HG02852 (cell line): ENCODE measurements around the gene ADGRL3.
"Not testable (repeated sequence)": the region's sequence is repeated elsewhere in the genome, so short reads cannot be mapped to it uniquely, and the experiment has no call there.

Experiments used
- ATAC-seq: cut with Tn5 transposase; IDR thresholded peaks from one replicate; pipeline ENCODE4 v1.9.1; 2021; ENCODE audit warnings: mild to moderate bottlenecking, moderate library complexity; ENCODE audit not compliant: unreplicated experiment

Gene ADGRL3

GRCh38 chr4:61336488-61336887 lies 136.4 kb downstream of the ADGRL3 start:
- ATAC-seq: no peak

- no peak for ATAC-seq
These were observed 136.8 kb downstream of the ADGRL3 start for GRCh38 chr4:61336916-61337315.

- ATAC-seq: no peak
These were observed 141.9 kb downstream of the ADGRL3 start for GRCh38 chr4:61342061-61342460.

- no peak for ATAC-seq
These were observed 150.8 kb downstream of the ADGRL3 start for GRCh38 chr4:61350932-61351331.

DNA sequence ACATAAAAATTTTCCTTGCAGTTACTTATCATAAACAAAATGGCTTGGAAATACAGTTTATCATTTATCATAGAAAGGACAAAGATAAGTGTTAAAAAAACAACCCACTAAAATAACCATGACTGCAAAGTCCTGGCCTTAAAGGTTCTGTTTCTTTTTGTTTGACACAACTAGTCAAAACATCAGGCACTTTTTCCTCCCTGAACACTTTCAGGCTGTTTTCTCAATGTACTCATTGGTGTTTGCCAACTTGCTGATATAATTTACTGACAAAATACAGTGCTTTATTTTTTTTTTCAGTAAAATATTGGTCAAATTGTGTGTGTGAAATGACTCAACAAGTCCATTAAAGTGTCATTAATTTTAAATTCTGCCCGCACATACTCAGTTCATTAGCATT lies 156.6 kb downstream of the ADGRL3 start:
- ATAC-seq: no peak

GRCh38 chr4:61359301-61359700 lies 159.2 kb downstream of the ADGRL3 start:
- no peak for ATAC-seq

- ATAC-seq: not testable (repeated sequence)
These were observed 172.7 kb downstream of the ADGRL3 start for GRCh38 chr4:61372817-61373216.

- ATAC-seq: no peak
These were observed 173.8 kb downstream of the ADGRL3 start for GRCh38 chr4:61373901-61374440.

DNA sequence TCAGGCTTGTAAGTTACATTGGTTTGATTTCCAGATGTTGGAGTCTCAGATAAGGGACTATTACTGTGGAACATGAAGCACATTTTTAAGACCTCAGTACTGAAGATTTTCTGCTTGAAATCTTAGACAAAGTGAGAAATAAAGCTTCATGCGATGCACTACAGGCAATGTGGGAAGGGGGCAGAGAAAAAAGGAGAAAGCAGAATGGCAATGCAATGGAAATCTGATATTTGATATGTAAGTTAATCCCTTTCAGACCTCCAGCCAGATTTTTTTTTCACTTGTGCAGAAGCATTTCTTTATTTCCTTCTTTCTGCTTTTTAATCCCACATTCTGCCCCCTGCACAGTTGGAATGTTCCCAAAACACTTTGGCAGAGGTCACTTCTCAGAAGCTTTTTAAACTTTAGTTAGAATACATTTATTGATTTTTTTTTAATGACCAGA lies 174.3 kb downstream of the ADGRL3 start:
- no peak for ATAC-seq

GRCh38 chr4:61375301-61375700 lies 175.2 kb downstream of the ADGRL3 start:
- no peak for ATAC-seq

DNA sequence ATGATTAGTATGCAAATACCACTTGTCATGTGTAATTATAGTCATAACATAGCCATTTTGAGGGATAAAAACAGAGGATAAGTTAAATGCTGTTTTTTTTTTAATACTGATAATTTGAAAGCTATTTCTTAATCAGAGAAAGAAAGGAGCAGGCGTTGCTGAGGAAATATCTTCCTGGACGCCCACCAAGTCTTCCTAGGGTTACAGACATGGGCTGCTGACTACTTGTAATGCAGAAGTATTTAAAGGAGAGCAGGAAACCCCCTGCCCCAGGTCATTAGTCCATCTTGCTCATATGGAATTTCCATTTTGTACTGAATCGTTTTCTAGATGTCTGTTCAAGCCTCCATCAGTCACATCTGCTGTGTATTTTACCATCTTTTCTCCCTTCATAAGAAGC lies 176.2 kb downstream of the ADGRL3 start:
- no peak for ATAC-seq

DNA sequence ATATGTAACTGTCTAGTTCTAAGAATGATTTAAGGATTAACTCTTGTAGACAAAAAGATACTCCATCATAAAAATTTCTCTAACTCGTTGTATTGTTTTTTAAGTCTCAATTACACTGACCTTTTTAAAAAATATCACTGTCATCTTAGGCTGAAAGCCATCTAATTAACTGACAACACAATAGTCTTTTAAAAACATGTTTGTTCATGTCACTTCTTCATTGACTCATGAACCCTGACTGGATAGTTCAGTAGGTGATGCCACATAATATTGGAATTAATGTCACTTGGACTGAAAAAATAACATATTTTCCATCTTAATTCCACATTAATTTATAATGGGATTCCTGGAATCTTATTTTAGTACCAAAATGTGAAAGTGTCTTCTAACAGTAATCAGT lies 179.3 kb downstream of the ADGRL3 start:
- no peak for ATAC-seq

- ATAC-seq: no peak
These were observed 180.7 kb downstream of the ADGRL3 start for GRCh38 chr4:61380865-61381264.

- no peak for ATAC-seq
These were observed 185.1 kb downstream of the ADGRL3 start for GRCh38 chr4:61385256-61385655.

DNA sequence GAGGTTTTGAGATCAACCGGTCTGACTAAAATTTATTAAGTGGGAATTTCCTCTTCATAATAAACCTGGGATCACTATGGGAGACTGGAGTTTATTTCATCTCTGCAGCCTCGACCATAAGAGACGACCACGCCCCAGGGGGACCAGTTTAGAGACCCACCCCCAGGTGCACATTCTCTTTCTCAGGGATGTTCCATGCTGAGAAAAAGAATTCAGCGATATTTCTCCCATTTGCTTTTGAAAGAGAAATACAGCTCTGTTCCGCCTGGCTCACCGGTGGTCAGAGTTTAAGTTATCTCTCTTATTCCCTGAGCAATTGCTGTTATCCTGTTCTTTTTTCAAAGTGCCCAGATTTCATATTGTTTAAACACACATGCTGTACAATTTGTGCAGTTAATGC lies 187.2 kb downstream of the ADGRL3 start:
- ATAC-seq: not testable (repeated sequence)

DNA sequence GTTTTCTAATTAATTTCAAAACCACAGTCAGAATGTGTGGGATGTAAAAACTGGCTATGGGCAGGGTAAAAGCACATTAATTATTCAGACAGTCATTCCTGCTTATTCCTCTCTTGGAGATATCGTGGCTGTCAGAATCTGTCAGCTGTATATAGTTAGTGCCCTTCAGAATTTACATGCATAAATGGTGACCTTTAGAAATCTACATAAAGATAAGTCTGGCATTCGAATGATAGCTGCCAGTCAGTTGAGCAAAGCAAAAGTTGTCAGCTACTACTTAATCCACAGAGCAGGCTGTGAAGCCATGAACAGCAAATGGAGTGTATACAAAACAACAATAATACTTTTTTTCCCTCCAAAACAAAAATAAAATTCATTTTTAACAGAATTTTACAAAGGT lies 189.5 kb downstream of the ADGRL3 start:
- ATAC-seq: no peak

- ATAC-seq: no peak
These were observed 195.6 kb downstream of the ADGRL3 start for GRCh38 chr4:61395754-61396153.

GRCh38 chr4:61397174-61397573 lies 197.0 kb downstream of the ADGRL3 start:
- ATAC-seq: no peak

DNA sequence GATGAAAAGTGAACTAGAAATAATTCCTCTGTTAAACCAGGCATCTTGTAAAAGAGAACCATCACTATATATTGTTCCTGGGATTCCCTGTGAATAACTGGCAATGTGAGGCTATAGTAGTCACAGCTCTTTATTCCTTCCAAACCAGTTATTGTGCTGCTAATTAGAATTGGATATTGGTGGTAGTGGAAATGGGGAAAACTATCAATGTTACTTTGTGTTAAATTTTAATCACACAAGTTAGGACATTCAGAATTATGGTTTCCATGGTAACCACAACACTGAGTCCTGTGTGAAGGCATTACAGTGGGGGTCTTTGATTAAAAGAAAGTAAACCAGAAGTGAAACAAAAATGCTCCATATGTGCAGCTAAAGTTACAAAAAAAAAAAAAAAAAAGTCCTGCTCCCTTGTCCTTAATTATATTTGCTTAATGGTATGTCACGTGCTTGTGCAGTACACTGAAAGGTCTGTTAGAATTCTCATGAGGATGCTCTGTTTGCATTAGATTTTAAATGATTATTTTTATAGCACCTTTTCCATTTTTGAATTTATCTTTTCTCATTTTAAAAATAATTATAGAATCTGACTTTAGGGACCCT lies 200.4 kb downstream of the ADGRL3 start:
- no peak for ATAC-seq

DNA sequence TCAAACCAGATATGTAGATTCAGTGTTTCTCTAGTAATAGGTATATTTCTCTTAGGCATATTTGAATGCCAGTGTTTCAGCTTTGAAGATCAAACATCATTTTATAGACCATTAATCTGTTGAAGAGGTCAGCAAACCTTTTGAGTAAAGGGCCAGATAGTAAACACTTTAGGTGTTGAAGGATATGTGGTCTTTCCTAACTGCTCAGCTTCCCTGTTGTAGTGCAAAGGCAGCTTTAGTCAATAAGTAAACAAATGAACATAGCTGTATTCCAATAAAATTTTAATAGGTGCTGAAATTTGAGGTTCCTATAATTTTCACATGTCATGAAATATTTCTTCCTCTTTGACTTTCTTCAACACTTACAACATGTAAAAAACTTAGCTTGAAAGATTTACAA lies 201.6 kb downstream of the ADGRL3 start:
- no peak for ATAC-seq

DNA sequence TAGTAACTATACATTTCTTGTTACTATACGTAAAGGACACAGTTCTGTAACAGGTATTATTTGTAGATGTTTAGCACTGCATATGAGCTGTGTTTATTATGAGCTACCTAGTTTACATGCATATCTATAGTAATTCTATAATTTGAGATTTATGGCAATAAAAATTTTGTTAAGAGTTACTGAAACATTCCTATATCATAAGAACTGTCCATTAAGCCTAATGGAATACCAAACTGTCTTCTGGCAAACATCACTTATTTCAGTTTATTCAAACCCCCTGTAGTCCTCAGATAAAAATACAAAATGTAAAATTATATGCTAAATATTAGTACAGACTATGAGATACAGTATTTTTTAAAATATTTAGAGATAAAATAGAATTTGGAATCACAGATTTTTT lies 205.2 kb downstream of the ADGRL3 start:
- no peak for ATAC-seq

GRCh38 chr4:61406677-61407076 lies 206.6 kb downstream of the ADGRL3 start:
- no peak for ATAC-seq
